Embryonic facial prominence (tissue), 1 donor: ENCODE results near the gene GUCY2C.

Source experiments
- DNase-seq: peaks from one replicate; pipeline ENCODE4 v3.0.0-alpha.2; 2016; ENCODE audit errors: extremely low spot score

The GUCY2C gene

DNA sequence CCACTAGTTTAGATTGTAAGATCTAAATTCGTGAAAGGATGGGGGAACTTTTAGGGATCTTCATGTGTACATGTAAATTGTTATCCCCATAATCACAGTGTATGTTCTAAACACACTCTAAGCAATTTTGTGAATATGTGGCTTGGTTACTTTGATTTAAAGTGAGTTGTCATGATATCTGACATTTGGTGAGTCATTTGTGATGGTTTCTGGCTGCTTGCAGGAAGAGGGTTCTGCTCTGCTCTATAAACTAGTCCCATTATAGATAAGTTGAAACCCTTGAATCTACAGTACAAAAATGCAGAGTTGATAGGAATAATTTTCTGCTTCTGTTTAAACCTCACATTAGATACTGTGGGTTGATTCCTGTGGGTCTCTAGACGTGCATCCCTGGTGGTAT lies 14.8 kb downstream of the GUCY2C start:
- DNase-seq: no peak

DNA sequence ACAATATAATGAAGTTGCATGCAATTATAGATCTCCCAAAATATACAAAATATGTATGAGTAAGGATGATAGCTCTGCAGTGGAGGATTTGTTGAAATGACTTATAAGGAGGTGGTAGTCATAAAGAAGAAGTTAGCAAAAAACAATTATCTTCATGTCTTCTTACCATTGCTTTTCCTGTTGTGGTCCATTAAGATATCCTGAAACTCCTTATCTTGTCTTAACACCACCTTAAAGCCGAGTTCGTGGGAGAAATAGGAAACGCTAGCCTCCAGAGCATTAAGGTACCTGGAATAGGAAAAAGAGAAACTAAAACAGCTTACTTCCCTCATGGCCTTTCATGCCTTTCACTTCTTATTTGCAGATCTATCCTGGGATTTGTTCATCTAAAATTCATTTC lies 15.2 kb downstream of the GUCY2C start:
- no peak for DNase-seq

DNA sequence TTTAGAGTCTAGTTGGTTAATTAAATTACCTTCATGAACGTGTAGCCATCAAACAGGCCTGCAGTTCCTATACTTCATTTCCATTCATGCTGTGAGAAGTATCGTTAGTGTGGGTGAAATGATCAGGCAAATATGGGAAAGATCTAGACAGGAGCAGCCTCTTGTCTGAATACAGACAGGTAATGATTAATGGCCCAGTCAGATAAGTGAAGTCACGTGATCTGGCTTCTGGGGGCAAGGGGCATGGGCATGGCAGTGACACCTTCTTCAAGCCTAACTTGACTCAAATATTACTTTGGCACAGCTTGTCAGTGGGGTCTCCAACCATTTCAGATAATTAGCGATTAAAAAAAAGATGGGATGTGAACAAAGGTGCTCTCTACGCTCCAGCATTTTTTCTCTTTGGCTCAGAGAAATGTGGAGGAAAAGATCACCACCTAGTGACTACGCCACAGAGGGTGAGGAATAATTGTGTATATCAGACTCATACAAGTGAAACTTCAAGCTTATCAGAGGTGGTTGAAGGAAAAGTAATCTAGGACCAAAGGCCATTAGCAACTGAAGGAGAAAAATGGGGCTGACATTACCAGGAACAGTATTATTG lies 17.8 kb downstream of the GUCY2C start:
- no peak for DNase-seq

DNA sequence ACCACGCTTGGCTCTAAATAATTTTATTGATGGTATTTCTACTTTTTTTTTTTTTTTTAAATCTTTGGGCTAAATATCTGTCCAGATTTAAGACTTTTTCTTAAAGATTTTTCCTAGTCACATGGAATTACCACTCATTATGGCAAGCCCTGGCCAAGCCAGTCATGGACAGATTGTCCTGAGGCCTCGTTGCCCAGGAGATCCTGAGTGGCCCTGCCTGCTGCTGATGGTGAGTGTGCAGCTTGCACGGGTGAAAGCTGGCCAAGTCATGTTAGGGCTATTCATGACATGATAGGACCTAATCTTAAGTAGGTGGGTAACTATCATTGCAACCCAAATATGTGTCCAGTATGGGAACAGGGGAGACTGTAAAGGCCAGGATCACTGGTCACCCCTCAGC lies 27.8 kb downstream of the GUCY2C start:
- DNase-seq: no peak

- no peak for DNase-seq
These were observed 30.7 kb downstream of the GUCY2C start for GRCh38 chr12:14665354-14666348.

GRCh38 chr12:14664434-14665023 lies 31.9 kb downstream of the GUCY2C start:
- DNase-seq: no peak

DNA sequence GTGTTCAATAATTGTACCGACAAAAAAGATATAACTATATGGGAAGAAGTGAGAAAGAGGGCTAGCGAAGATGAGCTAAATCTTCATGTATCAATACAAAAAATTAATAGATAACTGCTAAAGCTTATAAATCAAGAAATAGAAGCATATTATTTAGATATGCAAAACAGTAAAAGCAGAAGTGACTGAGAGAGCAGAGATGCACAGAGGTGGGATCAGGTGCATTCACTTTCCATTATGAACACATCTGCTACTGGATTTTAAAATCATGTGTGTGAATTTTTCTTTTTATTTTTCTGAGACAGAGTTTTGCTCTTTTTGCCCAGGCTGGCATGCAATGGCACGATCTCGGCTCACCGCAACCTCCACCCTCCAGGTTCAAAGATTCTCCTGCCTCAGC lies 33.4 kb downstream of the GUCY2C start:
- DNase-seq: no peak

DNA sequence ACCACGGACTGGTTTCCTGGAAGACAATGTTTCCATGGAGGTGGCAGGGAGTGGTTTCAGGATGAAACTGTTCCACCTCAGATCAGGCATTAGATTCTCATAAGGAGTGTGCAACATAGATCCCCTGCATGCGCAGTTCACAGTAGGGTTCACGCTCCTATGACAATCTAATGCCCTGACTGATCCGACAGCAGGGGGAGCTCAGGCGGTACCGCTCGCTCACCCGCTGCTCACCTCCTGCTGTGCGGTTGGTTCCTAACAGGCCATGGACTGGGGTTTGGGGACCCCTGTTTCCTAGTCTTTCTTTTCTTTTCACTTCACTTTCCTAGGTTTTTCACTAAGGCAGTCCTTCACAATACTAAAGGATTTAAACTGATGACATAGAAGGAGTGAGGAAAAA lies 39.6 kb downstream of the GUCY2C start:
- DNase-seq: no peak

GRCh38 chr12:14655284-14655683 lies 41.1 kb downstream of the GUCY2C start:
- no peak for DNase-seq

DNA sequence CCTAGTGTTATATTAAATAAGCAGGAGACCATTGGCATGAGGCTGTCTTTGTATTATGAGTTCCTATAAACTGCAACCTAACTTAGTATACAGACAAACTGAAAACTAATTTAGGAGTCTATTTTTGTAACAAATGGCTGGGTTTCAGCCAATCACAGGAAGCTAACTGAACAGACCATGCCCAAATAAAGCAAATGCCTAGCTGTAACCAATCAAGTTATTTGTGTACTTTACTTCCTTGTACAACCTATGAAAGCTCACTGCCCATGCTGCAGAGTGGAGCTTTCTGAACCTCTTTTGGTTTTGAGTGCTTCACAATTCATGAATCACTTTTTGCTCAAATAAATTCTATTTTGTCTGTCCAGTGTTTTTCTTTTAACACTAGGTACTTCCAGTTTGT lies 41.6 kb downstream of the GUCY2C start:
- no peak for DNase-seq

DNA sequence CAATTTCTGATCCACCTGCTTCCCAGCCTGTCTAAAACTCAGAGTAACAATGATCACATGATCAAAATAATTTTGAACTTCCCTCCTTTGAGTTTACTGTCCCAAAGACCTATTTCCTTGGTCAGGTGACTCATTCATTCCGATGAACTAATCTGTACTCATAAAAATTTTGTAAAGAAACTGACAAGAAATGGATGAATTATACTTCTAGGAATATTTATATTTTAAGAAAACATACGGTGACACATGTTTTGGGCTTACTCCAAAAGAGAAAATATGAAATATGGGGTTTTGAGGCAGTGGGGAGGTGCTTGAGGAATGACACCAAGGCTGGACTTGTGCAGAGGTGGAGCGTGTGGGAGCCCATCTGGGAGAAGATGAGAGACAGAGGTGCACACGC lies 42.0 kb downstream of the GUCY2C start:
- no peak for DNase-seq

DNA sequence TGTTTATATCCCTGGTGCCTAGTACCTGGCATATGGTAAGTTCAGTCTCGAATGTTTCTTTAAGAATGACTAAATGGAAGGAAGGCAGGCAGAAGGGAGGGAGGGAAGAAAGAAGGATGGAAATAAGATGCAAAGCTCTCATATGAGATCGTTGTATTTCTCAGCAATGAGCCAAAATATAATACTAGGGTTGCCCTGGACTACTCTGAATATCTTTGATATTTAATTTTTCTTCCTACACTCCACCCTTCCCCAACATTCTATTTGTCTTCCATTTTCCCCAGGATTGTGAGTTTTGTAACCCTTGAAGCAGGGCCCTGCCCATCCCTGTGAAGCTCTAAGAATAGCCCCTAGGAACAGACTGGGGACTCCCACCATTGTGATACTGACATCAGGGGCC lies 43.9 kb downstream of the GUCY2C start:
- DNase-seq: no peak

- no peak for DNase-seq
These were observed 45.0 kb downstream of the GUCY2C start for GRCh38 chr12:14651371-14651770.

DNA sequence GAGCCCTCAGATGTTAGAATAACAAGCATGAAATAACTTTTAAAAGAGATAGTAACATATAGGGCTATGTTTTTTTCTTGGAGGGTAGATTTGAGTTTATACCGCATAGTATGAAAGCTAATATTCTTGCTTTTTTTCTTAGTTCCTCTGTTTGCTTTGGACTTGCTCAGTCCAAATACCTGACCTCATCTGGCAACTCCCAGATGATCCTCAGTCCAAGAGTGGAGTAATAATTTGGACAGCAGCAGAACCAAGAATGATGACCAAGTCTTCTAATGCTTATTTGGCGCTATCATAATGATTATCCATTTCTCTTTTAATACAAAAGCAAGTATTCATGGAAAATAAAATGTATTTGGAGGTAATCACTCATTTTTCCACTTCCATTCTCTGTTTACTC lies 45.6 kb downstream of the GUCY2C start:
- DNase-seq: no peak

GRCh38 chr12:14647028-14647750 lies 49.2 kb downstream of the GUCY2C start:
- no peak for DNase-seq

- no peak for DNase-seq
These were observed 53.1 kb downstream of the GUCY2C start for GRCh38 chr12:14643251-14643650.

GRCh38 chr12:14638066-14638465 lies 58.3 kb downstream of the GUCY2C start:
- DNase-seq: no peak

DNA sequence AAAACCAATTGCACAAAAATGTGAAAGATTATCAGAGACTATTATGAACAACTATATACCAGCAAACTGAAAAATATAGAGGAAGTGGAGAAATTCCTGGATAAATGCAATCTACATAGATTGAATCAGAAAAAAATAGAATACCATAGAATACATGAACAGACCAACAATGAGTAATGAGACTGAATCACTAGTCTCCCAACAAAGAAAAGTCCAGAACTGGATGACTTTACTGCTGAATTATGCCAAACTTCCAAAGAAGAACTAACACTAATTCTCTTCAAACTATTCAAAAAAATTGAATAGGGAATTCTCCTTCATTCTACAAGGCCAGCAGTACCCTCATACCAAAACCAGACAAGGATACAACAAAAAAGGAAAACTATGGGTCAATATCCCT lies 60.6 kb downstream of the GUCY2C start:
- DNase-seq: no peak

DNA sequence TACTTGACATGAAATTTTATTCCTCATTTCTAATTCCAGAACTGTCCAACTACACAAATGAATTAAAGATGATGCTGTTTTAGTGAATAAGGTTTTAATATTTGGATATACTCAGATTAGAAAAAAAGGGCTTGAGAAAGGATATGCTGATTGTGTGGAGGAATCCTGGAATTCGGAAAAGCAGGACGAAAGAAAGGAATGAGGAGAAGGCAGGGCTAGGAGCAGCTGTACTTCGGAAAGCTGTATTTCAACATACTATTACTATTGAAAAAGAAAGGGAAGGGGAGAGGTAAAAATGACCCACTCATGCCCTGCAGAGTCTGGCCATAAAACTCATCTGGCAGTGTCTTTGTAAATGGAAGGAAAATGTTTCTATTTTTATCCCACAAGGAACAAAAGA lies 65.6 kb downstream of the GUCY2C start:
- DNase-seq: no peak

DNA sequence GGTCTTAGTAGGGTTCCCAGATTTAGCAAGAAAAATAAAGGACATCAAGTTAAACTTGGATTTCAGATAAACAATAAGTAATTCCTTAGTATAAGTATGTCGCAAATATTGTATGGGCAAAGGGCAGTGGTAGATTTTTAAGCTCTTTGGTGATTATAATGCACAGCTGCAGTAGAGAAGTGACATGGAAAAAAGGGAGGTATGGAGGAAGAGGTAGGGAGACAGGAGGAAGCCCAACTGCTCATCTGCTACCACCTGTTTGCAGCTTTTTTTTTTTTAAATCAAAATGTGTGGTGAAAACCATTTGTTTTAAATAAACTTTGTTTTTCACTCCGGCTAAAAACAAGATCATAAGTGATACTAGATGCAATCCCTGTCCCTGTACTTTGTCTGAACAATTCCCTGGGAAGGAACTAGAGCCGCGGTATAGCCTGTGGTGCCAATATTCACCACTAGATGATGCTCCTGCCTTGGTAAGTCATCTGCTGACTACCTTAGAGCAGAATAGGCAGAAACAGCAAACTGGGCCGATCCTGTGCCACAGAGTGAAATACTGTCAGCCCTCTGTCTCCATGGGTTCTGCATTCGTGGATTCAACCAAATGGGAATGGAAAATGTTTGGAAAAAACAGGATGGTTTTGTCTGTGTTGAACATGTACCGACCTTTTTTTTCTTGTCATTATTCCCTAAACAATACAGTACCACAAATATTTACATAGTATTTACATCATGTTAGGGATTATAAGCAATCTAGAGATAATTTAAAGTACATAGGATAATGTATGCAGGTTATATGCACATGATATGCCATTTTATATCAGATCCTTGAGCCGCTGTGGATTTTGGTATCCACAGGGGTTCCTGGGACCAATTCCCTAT lies 66.3 kb downstream of the GUCY2C start:
- DNase-seq: peak; percentile 45

DNA sequence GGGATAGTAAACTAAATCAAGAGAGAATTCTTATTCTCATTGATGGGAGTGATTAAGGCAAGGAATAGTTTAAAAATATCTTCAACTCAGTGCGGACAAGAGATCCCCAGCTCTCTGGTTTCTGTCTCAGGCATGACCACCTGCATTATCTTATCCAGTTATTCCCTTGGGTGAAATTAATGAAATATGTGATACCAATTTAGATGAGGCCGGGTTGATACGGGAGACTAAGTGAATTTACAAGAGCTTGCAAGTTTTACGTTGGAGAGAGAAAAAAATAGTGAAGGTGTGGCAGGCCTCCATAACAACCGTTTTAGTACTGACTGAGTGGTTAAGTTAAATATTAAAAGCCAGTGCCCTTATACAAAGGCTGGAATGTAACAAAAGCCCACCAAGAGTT lies 67.6 kb downstream of the GUCY2C start:
- no peak for DNase-seq
